GM12878 (cell line): ENCODE data around the gene KIR3DL2. TPM values are rescaled to one million over a fixed set of nuclear protein-coding genes. Genes with fewer than 3 reads are reported as not detected.

Source experiments
- ATAC-seq: fragments of 200-7000 bp; cut with Tn5 transposase; 3 replicates; pipeline ENCODE4 v1.9.1; 2020; ENCODE audit warnings: mild to moderate bottlenecking, moderate library complexity
- BruUV-seq: library from RNA; stranded (reverse); fragments of 400-500 nt; replicated peaks from 2 replicates; lab custom pipeline; 2021; lab: Mats Ljungman, UMichigan
- CTCF ChIA-PET: fragments of 300-600 bp; sonication (Branson Sonifier 250); formaldehyde crosslinking; extraction: SDS; loops from one replicate; lab custom pipeline; 2021; ENCODE audit warnings: inconsistent platforms; lab: Yijun Ruan, JAX
- POLR2A ChIA-PET: fragments of 350-600 bp; formaldehyde crosslinking; extraction: SDS; loops from one replicate; lab custom pipeline; 2021; ENCODE audit warnings: inconsistent platforms; lab: Charles Lee
- RAD21 ChIA-PET: fragments of 300-600 bp; sonication (Branson Sonifier 250); formaldehyde crosslinking; loops from one replicate; lab custom pipeline; 2023; ENCODE audit warnings: antibody characterized with exemption; ENCODE audit not compliant: unreplicated experiment; lab: Charles Lee
- SMC1A ChIA-PET: fragments of 300-600 bp; sonication (Branson Sonifier 250); formaldehyde crosslinking; loops from one replicate; lab custom pipeline; 2023; ENCODE audit not compliant: unreplicated experiment, uncharacterized antibody; lab: Charles Lee
- DNase-seq: peaks from one replicate; pipeline ENCODE4 v3.0.0-alpha.2; 2011; ENCODE audit warnings: low read depth, low spot score
- FAIRE-seq: peaks from 3 replicates; lab custom pipeline; 2011; peaks lifted over from hg19 to GRCh38; lab: Jason Lieb, UNC
- H2AFZ ChIP-seq: 2 replicates; pipeline ENCODE4 v1.6.0; 2011; ENCODE audit warnings: low read depth, low read length, control low read depth; ENCODE audit not compliant: control insufficient read depth
- H3K27ac ChIP-seq: 2 replicates; pipeline ENCODE4 v1.5.1; 2011; ENCODE audit warnings: control low read depth; ENCODE audit not compliant: control insufficient read depth, insufficient read depth
- H3K27me3 ChIP-seq, 2 experiments: replicated peaks in 1 of 2; 2 replicates each; pipeline versions ENCODE4 v1.6.0 to v1.6.1; 2011; ENCODE audit warnings: low read length in 1 of 2; ENCODE audit not compliant: control insufficient read depth in 2 of 2, insufficient read depth in 2 of 2
- H3K36me3 ChIP-seq, 2 experiments: 2 replicates each; pipeline ENCODE4 v1.5.1; 2011; ENCODE audit warnings: low read length in 1 of 2; ENCODE audit not compliant: control insufficient read depth in 2 of 2, insufficient read depth in 2 of 2
- H3K4me1 ChIP-seq: 2 replicates; pipeline ENCODE4 v1.6.1; 2011; ENCODE audit warnings: mild to moderate bottlenecking, low read length, moderate library complexity, mixed read lengths; ENCODE audit not compliant: control insufficient read depth, insufficient read depth
- H3K4me2 ChIP-seq: 2 replicates; pipeline ENCODE4 v1.6.0; 2011; ENCODE audit warnings: control low read depth; ENCODE audit not compliant: control insufficient read depth, insufficient read depth
- H3K4me3 ChIP-seq: fragments of 200-600 bp; sonication (generic); 2 replicates; pipeline ENCODE4 v1.5.1; 2016
- H3K79me2 ChIP-seq: 2 replicates; pipeline ENCODE4 v1.6.0; 2011; ENCODE audit warnings: low read length; ENCODE audit not compliant: control insufficient read depth, insufficient read depth
- H3K9ac ChIP-seq: 2 replicates; pipeline ENCODE4 v1.8.0; 2011; ENCODE audit warnings: low read length, control low read depth, mixed read lengths; ENCODE audit not compliant: control insufficient read depth, insufficient read depth
- H3K9me3 ChIP-seq: replicated peaks from 3 replicates; pipeline ENCODE4 v1.5.1; 2011; ENCODE audit warnings: mild to moderate bottlenecking, low read length; ENCODE audit not compliant: control insufficient read depth, insufficient read depth
- H4K20me1 ChIP-seq: 2 replicates; pipeline ENCODE4 v1.6.0; 2011; ENCODE audit not compliant: control insufficient read depth, insufficient read depth
- ATF3 ChIP-seq: IDR thresholded peaks from 2 replicates; pipeline ENCODE4 v1.6.1; 2011; ENCODE audit warnings: low read depth, mild to moderate bottlenecking, low read length, moderate library complexity, borderline replicate concordance; ENCODE audit errors: extremely low read depth
- BMI1 ChIP-seq: fragments of 450-650 bp; IDR thresholded peaks from 2 replicates; pipeline ENCODE4 v1.6.1; 2016; ENCODE audit warnings: mild to moderate bottlenecking, moderate library complexity, borderline replicate concordance
- CBFB ChIP-seq: IDR thresholded peaks from 2 replicates; pipeline ENCODE4 v1.6.1; 2016; ENCODE audit warnings: antibody characterized with exemption, low read depth
- CREB1 ChIP-seq: IDR thresholded peaks from 2 replicates; pipeline ENCODE4 v1.6.1; 2012; ENCODE audit warnings: low read depth, mild to moderate bottlenecking, inconsistent platforms
- EED ChIP-seq: sonication (generic); IDR thresholded peaks from 2 replicates; pipeline ENCODE4 v1.6.1; 2016; ENCODE audit warnings: antibody characterized with exemption, low read depth
- EP300 ChIP-seq, 2 experiments: fragments of 150-350 bp in 1 of 2; IDR thresholded peaks; 2 replicates each; pipeline ENCODE4 v1.6.1; 2011 to 2012; ENCODE audit warnings: low read depth in 2 of 2, low read length in 2 of 2, borderline replicate concordance in 1 of 2, improper control_type of control experiment in 1 of 2, inconsistent platforms in 1 of 2; ENCODE audit not compliant: control insufficient read depth in 1 of 2
- IKZF2 ChIP-seq, 2 experiments: fragments of 450-650 bp; IDR thresholded peaks; 2 replicates each; pipeline ENCODE4 v1.6.1; 2017; ENCODE audit warnings: mild to moderate bottlenecking in 2 of 2, moderate library complexity in 2 of 2
- KDM1A ChIP-seq: fragments of 200-600 bp; sonication (generic); IDR thresholded peaks from 2 replicates; pipeline ENCODE4 v1.6.1; 2016; ENCODE audit warnings: borderline replicate concordance
- NR2C2 ChIP-seq: IDR thresholded peaks from 2 replicates; pipeline ENCODE4 v1.6.1; 2011; ENCODE audit warnings: borderline replicate concordance, low read depth; ENCODE audit not compliant: control insufficient read depth, insufficient read length
- PRDM15 ChIP-seq: fragments of 450-650 bp; formaldehyde crosslinking; IDR thresholded peaks from 2 replicates; pipeline ENCODE4 v1.4.0; 2020; ENCODE audit warnings: mild to moderate bottlenecking, moderate library complexity
- RAD21 ChIP-seq: IDR thresholded peaks from 2 replicates; pipeline ENCODE4 v1.6.1; 2011; ENCODE audit warnings: mild to moderate bottlenecking, low read depth, low read length, moderate library complexity; ENCODE audit not compliant: insufficient read depth
- SMC3 ChIP-seq: IDR thresholded peaks from 2 replicates; pipeline ENCODE4 v1.6.1; 2011; ENCODE audit warnings: low read length, improper control_type of control experiment, borderline replicate concordance
- TARDBP ChIP-seq: IDR thresholded peaks from 2 replicates; pipeline ENCODE4 v1.6.1; 2016; ENCODE audit warnings: borderline replicate concordance
- ZNF24 ChIP-seq: fragments of 450-650 bp; IDR thresholded peaks from 2 replicates; pipeline ENCODE4 v1.6.1; 2017; ENCODE audit warnings: antibody characterized with exemption, mild to moderate bottlenecking
- ZNF384 ChIP-seq: IDR thresholded peaks from 2 replicates; pipeline ENCODE4 v1.6.1; 2012; ENCODE audit warnings: low read depth, mild to moderate bottlenecking, low read length, improper control_type of control experiment, borderline replicate concordance
- WGBS: methylation state at CpG from one replicate; pipeline ENCODE4 v1.1.6; 2016; ENCODE audit warnings: low lambda C conversion rate; ENCODE audit not compliant: insufficient replicate concordance, insufficient coverage; ENCODE audit errors: missing lambda C conversion rate; 5-methylcytosine and 5-hydroxymethylcytosine counted together
- in situ Hi-C: fragments of 300-500 bp; cut with MboI; formaldehyde crosslinking; loops from 9 replicates; pipeline ENCODE4 v1.14.3; 2018; ENCODE audit warnings: mixed read lengths
- intact Hi-C: fragments of 100-400 bp; cut with micrococcal nuclease; formaldehyde crosslinking; loops from one replicate; pipeline ENCODE4 v1.14.2; 2022; ENCODE audit not compliant: unreplicated experiment
- polyA plus RNA-seq, 11 experiments: library from polyadenylated mRNA; depleted of rRNA in 4 of 11; unstranded in 6 of 11; stranded (reverse) in 5 of 11; fragments of >200 nt; fragmentation: Nextera tagmentation in 4 of 11; fragmentation: Illumina TruSeq in 1 of 11; extraction: Ambion mirVana in 4 of 11; extraction: Trizol in 1 of 11; gene quantifications; 1 replicate in 1 of 11; 2 replicates in 10 of 11; pipeline versions ENCODE4 v1.2.1 to v1.2.3, GENCODE V29; 2011 to 2016; ENCODE audit warnings: inconsistent platforms in 2 of 11, missing spikeins in 2 of 11, low read depth in 1 of 11
- total RNA-seq, 4 experiments: library from RNA; depleted of rRNA in 3 of 4; stranded (reverse); fragments of >200 nt in 3 of 4; fragmentation: Illumina TruSeq in 1 of 4; extraction: Trizol in 1 of 4; gene quantifications; 2 replicates each; pipeline versions ENCODE4 v1.2.1 to v1.2.3, GENCODE V29; 2013 to 2021

Gene KIR3DL2
- total and polyA plus RNA-seq, 10 of the 15 experiments (the other 5 are each of a cell fraction or from before 2014, with no cell fraction given), result 0.39 TPM; not detected in 9

- Histone ChIP-seq H3K79me2 (no peaks in the 10 kb centered on the region), H3K4me2 (no peak overlapping the region), H3K9ac (no peak overlapping the region), H3K27ac (no peak overlapping the region), H3K4me1 (no peaks in the 10 kb centered on the region)
- ChIA-PET SMC1A (no interaction called here), RAD21 (no interaction called here), CTCF (no interaction called here)
- FAIRE-seq, result no peak
- no TSS peak for BruUV-seq
- TF ChIP-seq CREB1 (no peak), RAD21 (no peak), EP300 (IDR thresholded peaks at IDR 0.05; ENCODE audit: borderline replicate concordance in 1 of 2, control insufficient read depth in 1 of 2, low read depth in 2 of 2, low read length in 2 of 2) (no peak), CBFB (no peak), ZNF24 (no peak), TARDBP (no peak), SMC3 (no peak)
- TF ChIP-seq, all 136 proteins: peak for 0
- DNase-seq, result no peak
- ATAC-seq, result no peak
- Histone ChIP-seq H4K20me1 (no peaks in the 10 kb centered on the region), H2AFZ (no peak overlapping the region), H3K36me3 (no peaks in the 10 kb centered on the region), H3K9me3 (no peaks in the 10 kb centered on the region; the same call in 2 of the 3 replicates), H3K27me3 (no peaks in the 10 kb centered on the region; a peak in 2 of 4 replicates), H3K4me3 (no peak overlapping the region)
- in situ Hi-C loops, result loop anchor here (5.0 kb wide), 1 partner anchor 34 kb away; the partner anchor contains the start of gene KIR3DL1
- 23% methylated on average over 2 of the region's 2 CpGs for WGBS
- POLR2A ChIA-PET, result no interaction called here
- intact Hi-C loops, result no loop called here
Observed at GRCh38 chr19:54850930-54851329, 687 bp downstream of the KIR3DL2 start.

GRCh38 chr19:54851353-54851752 is 1.1 kb downstream of the KIR3DL2 start:
- SMC1A ChIA-PET, result no interaction called here
- Histone ChIP-seq H4K20me1 (no peaks in the 10 kb centered on the region), H3K27me3 (no peaks in the 10 kb centered on the region; a peak in 2 of 4 replicates), H3K9ac (no peak overlapping the region), H3K4me1 (no peaks in the 10 kb centered on the region), H3K79me2 (no peaks in the 10 kb centered on the region), H2AFZ (no peak overlapping the region), H3K27ac (no peak overlapping the region), H3K4me3 (no peak overlapping the region), H3K9me3 (no peaks in the 10 kb centered on the region; the same call in 2 of the 3 replicates), H3K4me2 (no peak overlapping the region), H3K36me3 (no peaks in the 10 kb centered on the region)
- intact Hi-C loops (no loop called here), in situ Hi-C loops (loop anchor here (5.0 kb wide), 1 partner anchor 34 kb away; the partner anchor contains the start of gene KIR3DL1)
- 17% methylated on average over 7 of the region's 7 CpGs for WGBS
- no TSS peak for BruUV-seq
- POLR2A ChIA-PET, result no interaction called here
- RAD21 ChIA-PET, result no interaction called here
- no peak for FAIRE-seq
- ATAC-seq, result no peak
- no peak for DNase-seq
- CTCF ChIA-PET, result no interaction called here
- no peak for TF ChIP-seq EED
- no peak for TF ChIP-seq ZNF384
- TF ChIP-seq KDM1A, result no peak
- no peak for TF ChIP-seq NR2C2
- no peak for TF ChIP-seq PRDM15 (CRISPR knock-in tag)
- no peak for TF ChIP-seq CBFB
- no peak for TF ChIP-seq BMI1
- no peak for TF ChIP-seq ATF3
- no peak for TF ChIP-seq IKZF2 (IDR thresholded peaks at IDR 0.05)
